Hematopoietic multipotent progenitor cell treated with erythropoietin and hydrocortisone succinate and interleukin-3 and kit ligand, for 8 days (in vitro differentiated cells): ENCODE measurements around the gene STYXL2.

Source experiments
- DNase-seq: peaks from one replicate; pipeline ENCODE4 v3.0.0-alpha.2; 2015

The STYXL2 gene

GRCh38 chr1:167137793-167138510, 44.1 kb downstream of the STYXL2 start:
- no peak for DNase-seq

- no peak for DNase-seq
These were observed 44.8 kb downstream of the STYXL2 start for GRCh38 chr1:167138703-167139102.

- no peak for DNase-seq
These were observed 48.1 kb downstream of the STYXL2 start for GRCh38 chr1:167141963-167142362.
